ENCODE data around the gene ADARB2. TPM values are rescaled to one million over a fixed set of nuclear protein-coding genes. Genes with fewer than 3 reads are reported as not detected.

Gene ADARB2
- total RNA-seq, 2 donors from 2014 or later: 1.1 to 1.8 TPM

- H3K4me1 Mint-ChIP-seq: peaks cover 5% of the 10 kb centered on the region
Observed at GRCh38 chr10:1230592-1231275, 506.6 kb downstream of the ADARB2 start.

GRCh38 chr10:1230138-1230537 is 507.2 kb downstream of the ADARB2 start:
- Mint-ChIP-seq H3K36me3 (ENCODE audit: low read depth) (peaks cover 7% of the 10 kb centered on the region), H3K27ac (no peak overlapping the region), H3K27me3 (ENCODE audit: insufficient read depth) (no peaks in the 10 kb centered on the region), H3K4me1 (peaks cover 5% of the 10 kb centered on the region), H3K9me3 (peaks cover 29% of the 10 kb centered on the region), H3K4me3 (no peak overlapping the region)
- Histone ChIP-seq H3K9ac (ENCODE audit: extremely low read depth, low read length, poor library complexity, severe bottlenecking) (no peak overlapping the region), H3K4me1 (ENCODE audit: control insufficient read depth, insufficient read depth, low read length) (no peaks in the 10 kb centered on the region), H3K36me3 (ENCODE audit: control insufficient read depth, insufficient read depth, low read length) (no peaks in the 10 kb centered on the region), H3K27ac (ENCODE audit: low read depth, low read length) (peak overlapping the region; percentile 11), H3K27me3 (ENCODE audit: control insufficient read depth, insufficient read depth, low read length, poor library complexity, severe bottlenecking) (no peaks in the 10 kb centered on the region), H3K9me3 (ENCODE audit: control insufficient read depth, low read length) (no peaks in the 10 kb centered on the region), H3K4me3 (ENCODE audit: low read length) (no peak overlapping the region)
- peak; percentile 29 for DNase-seq
- no peak for TF ChIP-seq CTCF (conservative IDR thresholded peaks at IDR 0.05)
- WGBS, 2 experiments (ENCODE audit: insufficient coverage in 1 of 2, insufficient read length in 1 of 2): 69 to 76% methylated on average over 8 of the region's 8 CpGs

More at GRCh38 chr10:1230592-1231275, 506.6 kb downstream of the ADARB2 start:
- Histone ChIP-seq H3K27ac (ENCODE audit: low read depth, low read length) (peak overlapping the region; percentile 11), H3K27me3 (ENCODE audit: control insufficient read depth, insufficient read depth, low read length, poor library complexity, severe bottlenecking) (no peaks in the 10 kb centered on the region), H3K36me3 (ENCODE audit: control insufficient read depth, insufficient read depth, low read length) (no peaks in the 10 kb centered on the region), H3K9me3 (ENCODE audit: control insufficient read depth, low read length) (no peaks in the 10 kb centered on the region), H3K4me3 (ENCODE audit: low read length) (no peak overlapping the region), H3K9ac (ENCODE audit: extremely low read depth, low read length, poor library complexity, severe bottlenecking) (no peak overlapping the region), H3K4me1 (ENCODE audit: control insufficient read depth, insufficient read depth, low read length) (no peaks in the 10 kb centered on the region)
- DNase-seq: peak; percentile 28
- H3K36me3 Mint-ChIP-seq (ENCODE audit: low read depth): peaks cover 7% of the 10 kb centered on the region
- H3K9me3 Mint-ChIP-seq: peaks cover 28% of the 10 kb centered on the region
- H3K27me3 Mint-ChIP-seq (ENCODE audit: insufficient read depth): no peaks in the 10 kb centered on the region
- 84 to 85% methylated on average over 8 to 9 of the region's 9 CpGs for WGBS, 2 experiments (ENCODE audit: insufficient coverage in 1 of 2, insufficient read length in 1 of 2)
- no peak overlapping the region for H3K4me3 Mint-ChIP-seq
- no peak for TF ChIP-seq CTCF (conservative IDR thresholded peaks at IDR 0.05)
- no peak overlapping the region for H3K27ac Mint-ChIP-seq

GRCh38 chr10:1229574-1229973 is 507.8 kb downstream of the ADARB2 start:
- Mint-ChIP-seq H3K36me3 (ENCODE audit: low read depth) (peaks cover 7% of the 10 kb centered on the region), H3K27ac (no peak overlapping the region), H3K27me3 (ENCODE audit: insufficient read depth) (no peaks in the 10 kb centered on the region), H3K9me3 (peaks cover 34% of the 10 kb centered on the region), H3K4me1 (peaks cover 5% of the 10 kb centered on the region), H3K4me3 (no peak overlapping the region)
- H3K4me1 ChIP-seq (ENCODE audit: control insufficient read depth, insufficient read depth, low read length): no peaks in the 10 kb centered on the region
- WGBS, 2 experiments (ENCODE audit: insufficient coverage in 1 of 2, insufficient read length in 1 of 2): 94 to 97% methylated on average over 10 of the region's 10 CpGs
- H3K27me3 ChIP-seq (ENCODE audit: control insufficient read depth, insufficient read depth, low read length, poor library complexity, severe bottlenecking): no peaks in the 10 kb centered on the region
- no peak overlapping the region for H3K4me3 ChIP-seq (ENCODE audit: low read length)
- H3K36me3 ChIP-seq (ENCODE audit: control insufficient read depth, insufficient read depth, low read length): no peaks in the 10 kb centered on the region
- no peak overlapping the region for H3K27ac ChIP-seq (ENCODE audit: low read depth, low read length)
- no peak overlapping the region for H3K9ac ChIP-seq (ENCODE audit: extremely low read depth, low read length, poor library complexity, severe bottlenecking)
- no peak for DNase-seq
- H3K9me3 ChIP-seq (ENCODE audit: control insufficient read depth, low read length): no peaks in the 10 kb centered on the region
- no peak for TF ChIP-seq CTCF (conservative IDR thresholded peaks at IDR 0.05)
